ENCODE measurements around the gene DENND1A. TPM values are rescaled to one million over a fixed set of nuclear protein-coding genes. Genes with fewer than 3 reads are reported as not detected.

The DENND1A gene
- total and polyA plus RNA-seq, 8 donors = 4.4 to 109 (median 21.4) TPM

GRCh38 chr9:123478160-123478559, 451.8 kb downstream of the DENND1A start:
- WGBS, 5 donors = 87 to 95% (median 91%) methylated on average over 6 of the region's 6 CpGs
- intact Hi-C loops (cut with DNase I; ENCODE audit: low total_unique reads) = no loop called here
- no peak overlapping the region for H3K27ac ChIP-seq

GRCh38 chr9:123475407-123475806, 454.5 kb downstream of the DENND1A start:
- 94 to 97% (median 95%) methylated on average over 11 of the region's 11 CpGs for WGBS, 5 donors
- Histone ChIP-seq H3K4me3 (no peak overlapping the region), H3K4me1 (no peaks in the 10 kb centered on the region), H3K9me3 (no peaks in the 10 kb centered on the region), H3K27ac (no peak overlapping the region), H3K36me3 (no peaks in the 10 kb centered on the region), H3K27me3 (no peaks in the 10 kb centered on the region)
- DNase-seq = no peak
- TF ChIP-seq POLR2AphosphoS5 (IDR thresholded peaks at IDR 0.05) (no peak), CTCF (IDR thresholded peaks at IDR 0.05) (no peak), POLR2A (IDR thresholded peaks at IDR 0.05) (no peak), EP300 (IDR thresholded peaks at IDR 0.05) (no peak)
- intact Hi-C loops (cut with DNase I; ENCODE audit: low total_unique reads) = no loop called here

More at GRCh38 chr9:123478160-123478559, 451.8 kb downstream of the DENND1A start:
- no peak for DNase-seq
- H3K9me3 ChIP-seq = no peaks in the 10 kb centered on the region
- no peaks in the 10 kb centered on the region for H3K4me1 ChIP-seq
- no peaks in the 10 kb centered on the region for H3K27me3 ChIP-seq
- no peaks in the 10 kb centered on the region for H3K36me3 ChIP-seq
- H3K4me3 ChIP-seq = no peak overlapping the region
- TF ChIP-seq POLR2A (IDR thresholded peaks at IDR 0.05) (no peak), POLR2AphosphoS5 (IDR thresholded peaks at IDR 0.05) (no peak), CTCF (IDR thresholded peaks at IDR 0.05) (no peak), EP300 (IDR thresholded peaks at IDR 0.05) (no peak)

GRCh38 chr9:123472862-123473614, 456.9 kb downstream of the DENND1A start:
- Histone ChIP-seq H3K27ac (no peak overlapping the region), H3K9me3 (no peaks in the 10 kb centered on the region), H3K27me3 (no peaks in the 10 kb centered on the region), H3K4me3 (no peak overlapping the region), H3K36me3 (no peaks in the 10 kb centered on the region), H3K4me1 (no peaks in the 10 kb centered on the region)
- WGBS, 5 donors = 78 to 89% (median 86%) methylated on average over 14 of the region's 14 CpGs
- no peak for TF ChIP-seq POLR2AphosphoS5 (IDR thresholded peaks at IDR 0.05)
- TF ChIP-seq CTCF (IDR thresholded peaks at IDR 0.05) = no peak
- TF ChIP-seq EP300 (IDR thresholded peaks at IDR 0.05) = no peak
- no peak for TF ChIP-seq POLR2A (IDR thresholded peaks at IDR 0.05)
- peak in 1 of 2 donors; percentile 79 for DNase-seq
- intact Hi-C loops (cut with DNase I; ENCODE audit: low total_unique reads) = no loop called here

- Histone ChIP-seq H3K4me3 (no peak overlapping the region), H3K9me3 (no peaks in the 10 kb centered on the region), H3K4me1 (no peaks in the 10 kb centered on the region), H3K27ac (no peak overlapping the region), H3K36me3 (no peaks in the 10 kb centered on the region), H3K27me3 (no peaks in the 10 kb centered on the region)
- TF ChIP-seq EP300 (IDR thresholded peaks at IDR 0.05) = no peak
- no peak for TF ChIP-seq POLR2AphosphoS5 (IDR thresholded peaks at IDR 0.05)
- no peak for TF ChIP-seq CTCF (IDR thresholded peaks at IDR 0.05)
- TF ChIP-seq POLR2A (IDR thresholded peaks at IDR 0.05) = no peak
- 86 to 94% (median 90%) methylated on average over 12 of the region's 12 CpGs for WGBS, 5 donors
- DNase-seq = no peak
- intact Hi-C loops (cut with DNase I; ENCODE audit: low total_unique reads) = no loop called here
Observed at GRCh38 chr9:123471843-123472570, 457.9 kb downstream of the DENND1A start.
